CD4-positive, alpha-beta T cell treated with Interleukin-21 for 1 hour (primary cell): ENCODE results near the gene ZNF276.
"Not testable (repeated sequence)": the region's sequence is repeated elsewhere in the genome, so short reads cannot be mapped to it uniquely, and the experiment has no call there.

Source experiments
- DNase-seq: peaks from one replicate; pipeline ENCODE4 v3.0.0-alpha.2; 2020

The ZNF276 gene

DNA sequence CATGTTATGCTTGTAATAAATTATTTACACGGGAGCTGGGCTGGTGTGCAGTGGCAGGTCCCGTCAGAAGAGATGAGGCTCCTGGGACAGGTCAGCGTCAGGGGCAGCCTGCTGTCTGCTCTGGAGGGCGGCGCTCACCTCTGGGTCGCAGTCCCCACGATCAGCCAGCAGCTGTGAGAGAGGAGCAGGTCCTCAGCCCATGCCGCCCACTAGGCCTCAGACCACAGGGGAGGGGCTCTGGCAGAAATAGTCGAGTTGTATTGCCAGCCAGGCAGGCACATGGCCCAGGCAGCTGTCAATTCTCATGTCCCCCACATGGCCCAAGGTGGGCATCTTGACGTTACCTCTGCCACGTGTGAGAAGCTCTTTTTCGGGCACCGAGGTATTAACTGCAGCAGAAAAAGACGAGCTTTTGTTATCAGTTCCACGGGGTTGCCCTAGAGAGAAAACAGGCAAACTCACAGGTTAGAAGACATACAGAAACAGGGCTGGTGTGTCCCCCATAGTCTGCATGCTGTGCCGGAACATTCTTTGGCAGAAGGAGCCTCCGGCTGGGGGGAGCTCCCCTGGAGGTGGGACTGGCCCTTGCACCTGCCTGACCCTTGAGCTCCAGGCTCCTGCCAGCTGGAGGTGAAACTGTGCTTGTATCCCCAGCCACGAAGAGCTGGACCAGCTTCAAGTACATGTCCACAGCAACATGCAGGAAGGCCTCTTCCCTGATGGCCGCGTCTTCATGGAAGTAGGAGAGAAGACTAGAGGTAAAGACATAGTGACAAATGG, 17.4 kb downstream of the ZNF276 start:
- no peak for DNase-seq

DNA sequence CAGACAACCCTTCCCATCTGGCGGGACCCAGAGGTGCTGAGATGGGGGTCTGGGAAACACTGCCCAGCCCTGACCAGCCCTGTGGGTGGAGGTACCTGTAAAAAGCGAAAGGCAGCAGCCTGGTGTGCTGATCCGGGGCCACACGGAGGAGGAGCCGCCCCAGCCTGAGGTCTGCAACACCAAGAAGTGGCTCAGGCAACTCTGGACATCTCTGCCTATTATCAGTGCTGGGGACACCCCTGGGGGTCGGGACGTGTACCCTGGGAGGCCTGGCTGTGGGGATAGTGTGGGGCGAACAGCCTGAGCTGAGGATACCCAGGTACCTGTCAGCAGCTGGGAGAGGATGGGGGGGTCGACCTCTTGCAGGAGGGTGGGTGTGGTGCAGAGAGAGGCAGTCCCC, 18.0 kb downstream of the ZNF276 start:
- DNase-seq, result no peak

DNA sequence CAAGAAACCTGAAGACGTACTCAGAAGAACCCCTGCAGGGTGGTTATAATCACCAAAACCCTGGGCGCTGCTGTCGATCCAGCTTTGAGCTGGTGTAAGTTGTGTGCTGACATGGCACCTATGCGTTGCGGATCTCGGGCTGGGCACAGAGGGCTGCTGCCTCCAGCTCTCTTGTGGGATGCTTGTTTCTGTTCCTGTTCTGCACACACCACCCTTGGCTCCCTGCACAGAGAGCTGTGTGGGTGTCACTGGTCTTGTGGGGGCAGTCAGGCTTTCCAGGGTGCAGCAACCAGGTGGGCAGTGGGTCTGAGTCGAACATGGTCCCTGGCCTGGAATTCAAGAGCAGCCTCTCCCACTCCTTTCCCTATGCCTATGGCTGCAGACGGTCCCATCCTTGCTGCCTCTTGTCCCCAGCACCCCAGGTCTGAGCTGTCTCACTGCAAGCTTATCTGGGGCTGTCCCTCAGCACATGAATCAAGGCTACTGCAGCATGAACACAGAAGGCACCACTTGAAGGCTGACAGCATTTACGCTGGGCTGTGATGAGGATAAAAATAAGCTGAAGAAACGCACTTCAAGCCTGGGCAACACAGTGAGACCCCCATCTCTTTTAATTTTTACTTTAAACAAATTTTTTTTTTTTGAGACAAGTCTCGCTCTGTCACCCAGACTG, 20.1 kb downstream of the ZNF276 start:
- no peak for DNase-seq

DNA sequence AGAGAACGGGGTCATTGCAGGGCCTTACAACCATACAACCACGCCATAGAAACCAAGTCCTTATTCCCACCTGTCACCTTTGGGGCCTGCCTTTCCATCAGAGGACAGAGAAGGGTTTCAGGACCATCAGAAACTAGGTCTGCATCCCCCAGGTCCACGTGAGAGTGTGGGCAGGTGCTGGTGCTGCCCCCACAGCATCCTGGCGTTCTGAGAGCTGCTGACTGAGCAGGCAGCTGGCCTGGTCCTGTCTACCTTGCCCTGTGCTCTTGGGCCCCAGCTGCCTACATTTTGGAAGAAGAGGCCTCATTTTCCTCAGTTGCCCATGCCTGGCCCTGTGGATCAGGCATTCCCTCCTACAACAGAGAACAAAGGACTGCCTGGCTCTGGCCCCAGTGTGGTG, 21.6 kb downstream of the ZNF276 start:
- DNase-seq, result no peak

DNA sequence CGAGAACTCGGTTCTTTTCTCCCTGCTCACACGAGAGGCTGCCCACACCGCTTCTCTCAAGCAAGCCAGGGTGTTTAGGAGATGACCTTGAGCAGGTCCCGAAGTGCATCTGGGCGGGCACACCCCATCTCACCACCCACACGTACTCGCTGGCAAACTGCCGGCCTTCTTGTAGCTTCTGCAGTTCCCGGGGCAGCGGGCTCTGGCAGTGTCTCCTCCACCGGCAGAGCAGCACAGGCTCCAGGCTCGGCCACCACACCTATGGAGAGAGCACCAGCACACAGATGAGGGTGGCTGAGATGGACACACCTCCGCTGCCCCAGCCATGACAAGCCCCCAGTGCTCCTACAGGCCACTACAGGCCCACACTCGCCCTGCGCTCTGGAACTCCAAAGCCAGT, 23.5 kb downstream of the ZNF276 start:
- no peak for DNase-seq

DNA sequence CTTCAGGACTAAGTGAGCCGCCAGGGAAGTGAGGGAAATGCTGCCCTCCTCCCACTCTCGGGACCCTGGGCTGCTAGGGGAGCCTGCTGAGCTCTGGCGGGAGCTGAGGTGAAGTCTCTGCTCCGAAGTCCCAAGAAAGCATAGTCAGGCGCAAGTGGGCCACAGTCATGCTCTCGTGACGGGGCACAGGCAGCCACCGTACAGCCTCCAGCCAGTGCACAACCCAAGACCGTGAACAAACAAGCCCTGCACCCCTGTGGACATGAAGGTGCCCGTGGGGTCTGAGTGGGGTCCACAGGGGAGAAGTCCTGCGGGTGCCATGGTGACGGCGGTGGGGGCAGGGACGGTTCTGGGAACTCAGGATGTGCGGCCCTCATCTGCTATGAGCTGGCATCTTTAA, 24.7 kb downstream of the ZNF276 start:
- no peak for DNase-seq

DNA sequence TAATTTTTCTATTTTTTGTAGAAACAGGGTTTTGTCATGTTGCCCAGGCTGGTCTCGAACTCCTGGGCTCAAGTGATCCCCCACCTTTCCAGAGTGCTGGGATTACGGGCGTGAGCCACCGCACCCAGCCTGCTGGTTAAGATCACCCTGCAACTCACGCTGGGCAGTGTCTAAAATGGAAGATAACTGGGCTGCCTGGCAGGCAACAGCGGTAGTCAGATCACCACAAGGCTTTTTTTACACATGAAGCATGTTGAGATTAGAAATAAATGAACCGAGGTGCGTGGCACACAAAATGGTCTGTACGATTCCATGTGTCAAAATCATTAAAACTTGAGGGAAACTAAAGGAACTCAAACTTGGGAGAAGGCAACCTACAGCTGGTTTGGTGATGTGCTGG, 26.7 kb downstream of the ZNF276 start:
- no peak for DNase-seq

DNA sequence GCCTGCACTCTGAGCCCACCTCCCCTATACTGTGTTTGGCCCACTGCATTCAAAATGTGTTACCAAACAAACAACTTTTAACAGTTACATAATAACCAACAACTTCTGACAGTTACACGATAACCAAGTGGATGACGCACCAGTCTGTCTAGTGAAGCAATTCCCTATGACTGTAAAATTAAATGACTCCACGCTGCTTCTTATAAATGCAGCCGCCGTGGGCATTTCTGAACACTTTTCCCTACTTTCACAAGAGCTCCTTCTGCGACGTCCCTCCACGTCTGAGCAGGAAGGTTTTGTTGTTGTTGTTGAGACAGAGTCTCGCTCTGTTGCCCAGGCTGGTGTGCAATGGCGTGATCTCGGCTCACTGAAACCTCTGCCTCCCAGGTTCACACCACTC, 27.6 kb downstream of the ZNF276 start:
- DNase-seq, result no peak

DNA sequence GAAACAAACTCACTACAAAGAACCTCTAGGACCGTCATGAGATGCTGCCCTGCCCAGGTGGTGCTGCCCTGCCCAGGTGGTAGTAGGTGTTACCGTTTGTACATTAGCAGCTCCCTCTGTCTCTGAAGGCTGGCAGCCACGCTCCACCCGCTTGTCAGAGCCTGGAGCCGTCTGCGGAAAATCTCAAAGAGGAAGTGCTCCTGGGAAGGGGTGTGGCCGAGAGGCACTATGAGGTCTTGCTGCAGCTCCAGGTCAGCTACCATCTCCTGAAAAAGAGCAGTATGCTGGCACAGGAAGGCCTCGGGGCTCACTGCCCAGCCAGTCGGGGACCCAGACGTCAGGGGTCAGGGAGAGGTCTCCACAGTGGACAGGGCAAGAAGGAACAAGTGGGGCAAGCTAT, 28.3 kb downstream of the ZNF276 start:
- DNase-seq, result no peak

DNA sequence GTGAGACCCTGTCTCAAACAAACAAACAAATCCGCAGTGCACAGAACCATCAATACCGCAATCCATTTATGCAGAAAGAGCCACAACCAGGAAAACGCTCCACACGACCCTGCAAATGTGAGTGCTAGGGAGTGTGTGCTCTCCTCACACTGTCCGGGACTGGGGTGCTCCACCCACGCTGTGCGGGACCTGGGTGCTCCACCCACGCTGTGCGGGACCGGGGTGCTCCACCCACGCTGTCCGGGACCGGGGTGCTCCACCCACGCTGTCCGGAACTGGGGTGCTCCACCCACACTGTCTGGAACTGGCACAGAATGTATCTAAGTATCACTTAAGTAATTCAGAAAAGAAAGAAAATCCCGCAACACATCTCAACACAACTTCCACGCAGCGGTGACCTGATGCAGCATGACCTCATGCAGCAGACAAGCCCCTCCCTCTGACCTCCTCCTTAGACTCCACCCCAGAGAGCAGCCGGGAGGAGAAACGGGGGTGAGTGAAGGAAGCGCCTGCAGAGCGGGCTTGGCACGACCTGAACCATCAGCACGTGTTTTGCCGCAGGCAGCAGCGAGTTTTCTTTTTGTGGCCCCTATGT, 38.5 kb downstream of the ZNF276 start:
- peak; percentile 44 for DNase-seq

DNA sequence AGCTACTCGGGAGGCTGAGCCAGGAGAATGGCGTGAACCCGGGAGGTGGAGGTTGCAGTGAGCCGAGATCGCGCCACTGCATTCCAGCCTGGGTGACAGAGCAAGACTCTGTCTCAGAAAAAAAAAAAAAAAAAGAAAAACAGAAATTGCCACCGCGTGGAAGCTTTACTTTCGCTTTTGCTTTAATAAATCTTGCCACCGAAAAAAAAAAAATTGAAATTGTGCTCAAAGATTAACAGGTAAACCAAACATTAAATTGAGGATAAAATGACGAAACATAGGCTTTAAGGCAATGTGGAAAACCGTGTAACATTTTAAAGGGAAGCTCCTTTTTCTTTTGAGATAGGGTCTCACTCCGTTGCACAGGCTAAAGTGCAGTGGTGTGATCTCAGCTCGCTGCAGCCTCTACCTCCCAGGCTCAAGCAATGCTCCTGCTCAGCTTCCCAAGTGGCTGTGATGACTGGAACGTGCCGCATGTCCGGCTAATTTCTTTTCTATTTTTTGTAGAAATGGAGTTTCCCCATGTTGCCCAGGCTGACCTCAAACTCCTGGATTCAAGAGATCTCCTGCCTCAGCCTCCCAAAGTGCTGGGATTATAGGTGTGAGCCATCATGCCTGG, 40.1 kb downstream of the ZNF276 start:
- peak; percentile 44 for DNase-seq

DNA sequence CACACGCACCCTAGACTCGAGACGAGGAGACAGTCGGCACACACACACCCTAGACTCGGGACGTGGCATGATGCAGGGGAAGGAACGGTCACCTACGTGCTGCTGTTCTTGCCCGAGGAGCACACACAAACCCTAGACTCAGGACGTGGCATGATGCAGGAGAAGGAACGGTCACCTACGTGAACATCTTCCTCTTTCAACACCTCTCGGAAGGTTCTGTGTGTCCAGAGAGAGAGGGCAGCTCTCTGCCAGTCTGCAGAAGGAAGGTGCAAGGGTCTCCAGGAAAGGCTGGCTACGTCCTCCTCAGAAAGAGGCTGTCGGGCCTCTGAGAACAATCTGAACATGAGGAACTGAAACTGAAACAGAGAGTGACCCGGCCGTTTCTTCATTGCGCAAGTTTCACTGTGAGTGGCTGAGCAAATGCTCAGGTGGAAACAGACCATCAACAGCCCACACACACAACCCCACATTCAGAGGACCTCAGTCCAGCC, 43.4 kb downstream of the ZNF276 start:
- peak; percentile 68 for DNase-seq

DNA sequence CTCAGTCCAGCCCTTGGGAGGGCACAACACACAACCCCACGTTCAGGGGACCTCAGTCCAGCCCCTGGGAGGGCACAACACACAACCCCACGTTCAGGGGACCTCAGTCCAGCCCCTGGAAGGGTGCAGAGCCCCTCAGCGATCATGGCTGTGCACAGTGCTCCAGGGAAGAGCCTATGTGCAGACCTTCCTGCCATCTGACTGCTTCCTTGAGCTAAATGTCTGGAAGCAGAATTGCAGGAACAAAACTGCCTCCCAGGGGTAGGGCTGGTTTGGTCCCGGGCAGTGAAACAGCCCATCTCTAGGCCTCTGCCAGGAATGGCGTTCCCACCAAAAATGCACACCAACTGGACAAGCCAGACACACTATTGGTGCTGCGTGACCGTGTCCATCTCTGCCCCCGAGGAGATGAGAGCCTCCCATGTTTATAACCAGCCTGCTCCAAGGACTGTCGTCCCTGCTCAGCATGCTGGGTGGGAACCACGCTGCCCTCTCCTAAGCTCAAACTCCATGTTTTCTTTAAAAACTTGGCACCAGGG, 44.0 kb downstream of the ZNF276 start:
- DNase-seq, result no peak

DNA sequence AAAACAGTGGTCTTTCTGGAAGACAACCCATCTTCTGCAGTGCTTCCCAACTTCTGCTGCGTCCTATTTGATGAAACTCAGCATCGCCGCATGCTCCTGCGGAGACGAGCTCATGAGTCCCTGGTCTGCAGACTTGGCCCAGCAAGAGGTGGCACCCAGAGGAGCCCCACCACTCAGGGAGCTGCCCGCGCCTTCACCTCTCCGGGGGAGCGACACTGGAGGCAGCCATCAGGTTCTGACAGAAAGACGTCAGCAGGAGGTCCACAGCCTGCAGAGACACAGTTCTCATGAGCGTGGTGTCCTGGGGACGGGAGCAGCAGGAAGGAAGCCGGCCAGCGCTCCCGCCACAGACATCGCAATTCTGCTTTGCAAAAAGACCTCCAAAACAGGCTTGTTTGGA, 49.0 kb downstream of the ZNF276 start:
- no peak for DNase-seq

DNA sequence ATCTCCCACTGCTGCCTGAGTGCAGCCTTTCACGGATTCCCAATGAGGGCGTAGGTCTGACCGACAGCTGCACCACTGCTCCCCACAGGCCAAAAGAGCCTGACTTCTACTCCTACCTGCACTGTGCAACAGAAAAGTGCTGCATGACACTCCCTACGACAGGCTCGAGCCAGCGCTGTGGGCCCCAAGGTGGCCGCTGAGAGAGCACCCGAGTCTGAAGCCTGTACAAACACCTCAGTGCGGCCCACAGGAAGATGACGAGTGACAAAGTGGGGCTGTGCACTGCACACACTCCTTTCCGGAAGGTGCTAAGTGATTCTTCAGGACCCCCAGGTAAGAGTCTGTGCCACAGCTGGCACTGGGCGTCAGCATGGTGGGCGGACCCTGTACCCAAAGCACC, 53.9 kb downstream of the ZNF276 start:
- DNase-seq, result no peak

DNA sequence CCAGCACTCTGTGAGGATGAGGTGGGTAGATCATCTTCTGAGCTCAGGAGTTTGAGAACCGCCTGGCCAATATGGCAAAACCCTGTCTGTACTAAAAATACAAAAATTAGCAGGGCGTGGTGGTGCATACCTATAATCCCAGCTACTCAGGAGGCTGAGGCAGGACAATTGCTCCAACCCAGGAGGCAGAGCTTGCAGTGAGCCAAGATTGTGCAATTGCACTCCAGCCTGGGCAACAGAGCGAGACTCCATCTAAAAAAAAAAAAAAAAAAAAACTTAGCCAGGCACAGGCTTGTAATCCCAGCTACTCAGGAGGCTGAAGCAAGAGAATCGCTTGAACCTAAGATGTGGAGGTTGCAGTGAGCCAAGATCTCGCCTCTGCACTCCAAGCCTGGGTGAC, 56.9 kb downstream of the ZNF276 start:
- DNase-seq, result not testable (repeated sequence)

DNA sequence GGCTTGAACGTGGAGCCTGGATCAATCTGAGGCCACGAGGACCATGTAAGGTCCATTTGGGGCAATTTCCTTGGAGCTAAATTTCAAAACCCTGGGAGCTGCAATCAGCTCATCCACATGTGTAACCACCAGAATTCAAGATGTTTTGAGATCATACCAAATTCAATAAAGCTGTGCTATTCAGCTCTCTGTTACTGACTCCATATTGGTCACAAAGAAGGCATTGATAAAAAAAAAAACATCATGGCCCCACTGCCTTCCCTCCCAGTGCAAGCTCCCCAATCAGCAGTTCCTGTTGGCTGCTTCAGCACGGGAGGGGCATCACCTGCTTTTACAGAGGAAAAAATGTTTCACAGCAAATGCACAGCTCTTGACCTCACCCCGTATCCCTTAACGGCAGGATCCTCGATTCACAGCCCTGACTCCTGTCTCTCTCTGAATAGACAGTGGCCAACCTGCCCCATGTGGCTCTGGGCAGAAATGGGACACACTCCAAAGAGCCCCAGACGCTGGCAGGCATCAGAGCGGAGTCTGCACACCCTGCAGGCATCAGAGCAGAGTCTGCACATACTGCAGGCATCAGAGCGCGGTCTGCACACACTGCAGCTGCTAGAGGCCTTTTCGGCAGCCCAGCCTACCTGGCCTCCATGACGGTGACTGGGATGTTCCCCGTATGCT, 58.0 kb downstream of the ZNF276 start:
- DNase-seq, result no peak

DNA sequence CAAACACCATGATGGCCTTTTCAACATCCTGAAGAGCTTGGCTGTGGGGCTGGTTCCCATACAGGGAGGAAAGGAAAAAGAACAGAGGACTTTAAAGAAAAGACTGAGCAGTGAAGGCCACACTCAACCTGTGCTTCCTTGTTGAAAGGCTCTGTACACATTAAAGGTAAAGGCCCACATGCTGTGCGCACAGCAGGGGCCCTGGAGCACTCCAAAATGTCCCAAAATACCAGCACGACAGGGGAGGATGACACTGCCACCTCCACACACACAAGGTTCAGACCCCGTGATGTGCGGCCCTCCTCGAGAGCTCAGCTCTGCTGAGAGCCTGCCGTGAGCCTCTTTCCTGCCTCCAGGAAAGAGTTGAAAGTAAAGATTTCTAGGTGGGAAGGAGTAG, 58.6 kb downstream of the ZNF276 start:
- no peak for DNase-seq

DNA sequence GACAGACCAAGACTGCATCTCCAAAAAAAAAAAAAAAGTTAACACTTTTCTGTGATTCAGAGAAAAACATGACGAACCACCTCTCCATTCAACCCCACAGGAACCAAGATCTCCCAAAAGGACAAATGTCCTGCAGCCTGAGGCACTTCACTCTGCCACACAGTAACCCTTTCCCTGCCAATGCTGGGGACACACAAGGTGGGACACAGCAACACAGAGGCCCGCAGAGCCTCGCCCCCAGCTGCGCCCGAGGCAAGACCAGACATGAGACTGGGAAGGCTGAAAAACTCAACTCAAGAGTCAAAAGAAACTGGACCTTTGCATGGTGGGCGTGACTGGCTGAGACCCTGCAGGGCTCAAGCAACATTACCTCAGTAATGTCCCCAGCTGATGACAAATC, 61.2 kb downstream of the ZNF276 start:
- DNase-seq, result no peak

DNA sequence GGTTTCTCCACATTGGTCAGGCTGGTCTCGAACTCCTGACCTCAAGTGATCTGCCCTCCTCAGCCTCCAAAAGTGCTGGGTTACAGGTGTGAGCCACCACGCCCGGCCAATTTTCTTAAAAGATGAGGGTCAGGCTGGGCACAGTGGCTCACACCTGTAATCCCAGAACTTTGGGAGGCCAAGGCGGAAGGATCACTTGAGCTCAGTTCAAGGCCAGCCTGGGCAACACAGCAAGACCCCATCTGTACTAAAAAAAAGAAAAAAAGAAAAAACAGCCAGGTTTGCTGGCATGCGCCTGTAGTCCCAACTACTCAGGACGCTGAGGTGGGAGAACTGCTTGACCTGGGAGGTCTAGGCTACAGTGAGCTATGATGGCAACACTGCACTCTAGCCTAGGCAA, 62.6 kb downstream of the ZNF276 start:
- not testable (repeated sequence) for DNase-seq

DNA sequence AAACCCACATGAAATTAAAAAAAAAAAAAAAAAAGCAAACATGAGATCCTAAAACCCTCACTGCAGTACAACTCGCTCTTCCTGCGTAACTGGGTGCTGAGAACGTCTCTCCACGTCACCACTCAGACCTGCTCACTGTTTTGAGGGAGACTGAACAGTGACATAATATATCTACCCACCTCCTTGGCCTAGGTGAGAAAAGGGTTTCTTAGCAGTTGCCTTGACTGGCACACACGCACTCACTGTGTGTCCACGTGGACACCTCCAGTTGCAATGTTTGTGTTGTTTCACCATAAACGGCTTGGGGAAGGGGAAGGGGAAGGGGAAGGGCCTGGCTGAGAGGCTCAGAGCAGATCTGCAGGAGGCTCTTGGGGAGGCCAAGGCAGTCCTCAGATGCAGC, 63.1 kb downstream of the ZNF276 start:
- DNase-seq, result peak; percentile 43

DNA sequence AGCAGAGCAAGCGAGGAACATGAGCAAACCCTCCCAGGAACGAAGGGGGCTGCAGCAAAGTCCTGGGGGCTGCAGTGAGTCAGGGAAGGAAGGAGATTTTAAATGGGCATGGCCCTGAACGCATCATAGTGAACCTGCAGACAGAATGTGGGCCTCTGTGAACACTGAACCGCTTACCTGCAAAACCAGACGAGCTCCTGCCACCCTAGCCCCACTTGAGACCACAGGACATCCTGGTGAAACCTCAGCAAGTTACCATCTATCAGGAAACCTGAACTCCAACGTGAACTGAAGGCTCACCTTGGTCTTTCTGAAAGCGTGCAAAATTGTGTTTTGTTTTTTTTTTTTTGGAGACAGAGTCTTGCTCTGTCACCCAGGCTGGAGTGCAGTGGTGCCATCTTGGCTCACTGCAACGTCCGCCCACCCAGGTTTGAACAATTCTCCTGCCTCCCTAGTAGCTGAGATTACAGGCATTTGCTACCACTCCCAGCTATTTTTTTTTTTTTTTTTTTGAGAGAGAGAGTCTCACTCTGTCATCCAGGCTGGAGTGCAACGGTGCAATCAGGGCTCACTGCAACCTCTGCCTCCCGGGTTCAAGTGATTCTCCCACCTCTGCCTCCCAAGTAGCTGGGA, 64.3 kb downstream of the ZNF276 start:
- DNase-seq, result peak; percentile 68
